GM10266 (cell line): ENCODE measurements around the gene TENM4.

Source experiments
- DNase-seq: peaks from one replicate; pipeline ENCODE4 v3.0.0; 2012; ENCODE audit errors: extremely low spot score
- CTCF ChIP-seq: IDR thresholded peaks from 2 replicates; pipeline ENCODE4 v1.5.1; 2012; ENCODE audit warnings: mild to moderate bottlenecking, low read depth; ENCODE audit not compliant: control insufficient read depth, insufficient read depth; ENCODE audit errors: missing control alignments

Gene TENM4

DNA sequence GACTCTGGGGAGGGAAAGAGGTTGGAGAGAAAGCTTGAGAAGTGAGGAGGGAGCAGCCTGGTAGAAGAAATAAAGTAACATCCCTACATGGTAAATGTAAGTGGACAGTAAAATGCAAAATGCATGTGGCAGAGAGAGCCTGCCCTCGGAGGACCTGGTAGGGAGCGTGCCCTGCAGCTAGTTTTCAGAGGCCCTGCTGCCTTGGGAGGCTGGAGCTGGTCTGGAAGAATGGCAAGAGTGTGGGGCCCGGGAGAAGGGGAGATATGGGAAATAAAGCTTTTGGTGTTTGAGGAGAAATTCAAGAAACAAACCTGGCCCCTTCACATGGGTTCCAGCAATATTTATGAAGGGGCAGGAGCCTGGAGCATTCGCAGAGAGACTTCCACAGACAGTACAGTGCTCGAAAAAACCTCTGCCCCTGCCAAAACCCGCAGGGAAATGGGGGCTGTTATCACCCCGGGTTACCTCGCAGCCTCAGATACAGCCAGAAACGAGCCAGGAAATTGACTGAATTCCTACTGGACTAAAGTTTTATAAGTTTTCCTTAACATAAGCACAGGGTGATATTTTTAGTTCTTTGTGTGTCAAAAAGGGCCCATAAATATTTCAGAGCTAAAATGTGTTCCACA is 363.0 kb downstream of the TENM4 start:
- DNase-seq, result no peak
- no peak for TF ChIP-seq CTCF

DNA sequence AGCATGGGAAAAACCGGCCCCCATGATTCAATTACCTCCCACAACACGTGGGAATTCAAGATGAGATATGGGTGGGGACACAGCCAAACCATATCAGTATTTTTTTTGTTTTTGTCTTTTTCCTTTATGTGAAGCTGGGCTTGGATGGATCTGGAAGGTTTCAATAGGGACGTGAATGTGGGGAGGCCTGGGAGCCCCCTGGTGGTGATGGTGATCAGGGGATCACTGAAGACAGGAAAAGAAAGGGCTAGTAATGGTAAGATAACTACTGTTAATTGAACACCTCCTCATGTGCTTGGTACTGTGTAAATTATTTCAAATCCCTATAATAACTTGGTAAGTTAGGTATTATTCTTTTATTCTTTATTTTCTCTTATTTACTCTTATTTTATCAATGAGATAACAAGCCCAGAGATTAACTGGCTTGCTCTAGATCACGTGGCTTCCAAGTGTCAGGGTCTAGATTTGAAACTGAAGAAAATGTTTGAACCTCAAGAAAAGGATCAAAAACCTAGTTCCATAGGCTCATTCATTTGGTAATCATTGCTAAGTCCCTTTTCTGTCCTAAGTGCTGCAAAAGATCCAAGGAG is 364.2 kb downstream of the TENM4 start:
- no peak for DNase-seq

DNA sequence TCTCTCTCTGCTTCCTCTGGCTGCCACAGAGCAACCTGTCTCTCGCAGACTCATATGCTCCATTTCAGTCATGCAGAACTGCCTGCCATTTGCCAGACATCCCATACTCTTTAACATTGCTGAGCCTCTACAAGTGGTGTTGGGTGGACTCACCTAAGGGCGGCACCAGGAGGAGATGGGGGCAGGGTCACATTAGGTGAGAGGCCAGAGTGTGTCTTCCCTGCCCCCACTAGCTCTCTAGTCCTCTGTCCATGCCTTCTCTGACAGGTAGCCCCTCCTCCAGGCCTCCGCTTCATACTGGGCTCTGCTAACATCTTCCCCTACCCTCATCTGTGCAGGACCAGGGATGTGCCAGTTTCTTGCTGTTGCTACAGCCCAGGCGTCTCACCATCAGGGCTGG is 366.3 kb downstream of the TENM4 start:
- no peak for TF ChIP-seq CTCF
- no peak for DNase-seq

More for the DNA sequence above, 364.2 kb downstream of the TENM4 start:
- TF ChIP-seq CTCF, result peak; percentile 44

GRCh38 chr11:79071190-79071589 is 369.6 kb downstream of the TENM4 start:
- DNase-seq, result no peak
- no peak for TF ChIP-seq CTCF

DNA sequence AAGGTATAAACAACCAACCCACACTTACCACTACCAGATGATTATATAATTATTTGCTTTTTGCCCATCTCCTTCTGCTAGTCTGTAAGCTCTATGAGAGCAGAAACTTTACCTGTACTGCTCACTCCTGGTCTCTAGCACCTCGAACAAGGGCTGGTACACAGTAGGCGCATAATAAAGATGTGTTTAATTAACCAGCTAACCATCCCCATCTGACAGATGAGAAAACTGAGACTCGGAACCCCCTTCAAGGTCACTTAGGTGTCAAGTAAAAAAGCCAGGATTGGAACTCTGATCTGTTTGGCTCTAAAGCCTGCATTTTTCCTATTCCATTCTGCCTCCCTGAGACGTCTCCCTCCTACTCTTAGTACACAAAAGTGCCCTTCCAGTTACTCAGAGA is 370.3 kb downstream of the TENM4 start:
- no peak for DNase-seq
- TF ChIP-seq CTCF, result no peak

DNA sequence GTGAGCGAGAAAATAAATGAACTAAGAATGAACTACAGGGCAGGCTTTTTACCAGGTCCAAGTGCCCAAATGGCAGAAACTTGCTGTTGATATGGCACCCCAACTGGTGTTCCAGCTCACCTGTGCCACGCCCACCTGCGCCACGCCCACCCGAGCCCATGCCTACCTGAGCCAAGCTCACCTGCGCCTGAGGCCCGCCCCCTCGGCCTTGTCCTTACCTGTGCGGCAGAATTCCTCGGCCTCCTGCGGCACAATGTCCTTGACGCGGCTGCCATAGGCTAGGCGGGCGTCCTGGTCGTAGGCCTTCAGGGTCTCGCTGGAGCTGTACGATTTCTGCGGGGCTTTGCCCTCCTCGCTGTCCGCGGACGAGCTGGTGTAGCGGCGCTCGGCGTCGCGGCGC is 371.3 kb downstream of the TENM4 start:
- TF ChIP-seq CTCF, result no peak
- no peak for DNase-seq

- no peak for TF ChIP-seq CTCF
- no peak for DNase-seq
Measured at GRCh38 chr11:79068356-79068755, 372.5 kb downstream of the TENM4 start.
